SH-SY5Y (cell line): ENCODE measurements around the gene KCNA1.

ENCODE experiments used
- GATA2 ChIP-seq: IDR thresholded peaks from 2 replicates; pipeline ENCODE4 v1.6.1; 2011; ENCODE audit warnings: mild to moderate bottlenecking, low read depth, low read length
- GATA3 ChIP-seq: IDR thresholded peaks from 2 replicates; pipeline ENCODE4 v1.6.1; 2011; ENCODE audit warnings: low read depth, mild to moderate bottlenecking, low read length, moderate library complexity

- TF ChIP-seq GATA2 (no peak), GATA3 (no peak)
Observed at GRCh38 chr12:4918950-4919660, 9.4 kb downstream of the KCNA1 start.
